Endothelial cell of umbilical vein (primary cell): ENCODE data around the gene SEL1L2. TPM values are rescaled to one million over a fixed set of nuclear protein-coding genes. Genes with fewer than 3 reads are reported as not detected.

Experiments used
- BruUV-seq: library from RNA; stranded (reverse); fragments of 400-500 nt; replicated peaks from 2 replicates; lab custom pipeline; 2021; lab: Mats Ljungman, UMichigan
- CTCF ChIA-PET: fragments of 300-600, 350-600 bp; sonication (Branson Sonifier 250); formaldehyde crosslinking; loops from one replicate; lab custom pipeline; 2021; ENCODE audit warnings: antibody characterized with exemption, inconsistent platforms; lab: Charles Lee
- POLR2A ChIA-PET: fragments of 300-600, 350-600 bp; sonication (Branson Sonifier 250); formaldehyde crosslinking; loops from one replicate; lab custom pipeline; 2021; ENCODE audit warnings: antibody characterized with exemption, inconsistent platforms; lab: Charles Lee
- DNase-seq: peaks from one replicate; pipeline ENCODE4 v3.0.0-alpha.2; 2011; ENCODE audit warnings: low read depth, low spot score
- FAIRE-seq: peaks from 2 replicates; lab custom pipeline; 2011; peaks lifted over from hg19 to GRCh38; lab: Jason Lieb, UNC
- H2AFZ ChIP-seq: 2 replicates; pipeline ENCODE4 v1.6.0; 2012; ENCODE audit warnings: low read depth, low read length, control low read depth, inconsistent platforms
- H3K27ac ChIP-seq: 2 replicates; pipeline ENCODE4 v1.5.1; 2011; ENCODE audit warnings: low read depth, mild to moderate bottlenecking, control low read depth, low read length, moderate library complexity; ENCODE audit not compliant: insufficient read depth
- H3K27me3 ChIP-seq, 2 experiments: 2 replicates each; pipeline versions ENCODE4 v1.6.0 to v1.6.1; 2011; ENCODE audit warnings: low read length in 2 of 2, mixed read lengths in 1 of 2; ENCODE audit not compliant: control insufficient read depth in 2 of 2, insufficient read depth in 2 of 2
- H3K36me3 ChIP-seq, 2 experiments: 2 replicates in 1 of 2; 3 replicates in 1 of 2; pipeline ENCODE4 v1.5.1; 2011; ENCODE audit warnings: low read length in 2 of 2, mild to moderate bottlenecking in 1 of 2, moderate library complexity in 1 of 2; ENCODE audit not compliant: control insufficient read depth in 2 of 2, insufficient read depth in 2 of 2; ENCODE audit errors: extremely low read depth in 1 of 2
- H3K4me1 ChIP-seq: 3 replicates; pipeline ENCODE4 v1.5.1; 2011; ENCODE audit warnings: mild to moderate bottlenecking, low read length; ENCODE audit not compliant: control insufficient read depth, insufficient read depth; ENCODE audit errors: extremely low read depth
- H3K4me2 ChIP-seq: 2 replicates; pipeline ENCODE4 v1.6.1; 2011; ENCODE audit warnings: low read length, control low read depth, mixed read lengths; ENCODE audit not compliant: insufficient read depth
- H3K4me3 ChIP-seq, 3 experiments: fragments of 200-600 bp in 1 of 3; sonication (generic), shearing (Covaris generic) in 1 of 3; replicated peaks in 1 of 3; 2 replicates each; pipeline ENCODE4 v1.5.1; 2011 to 2016; ENCODE audit warnings: control low read depth in 3 of 3, low read length in 3 of 3, mild to moderate bottlenecking in 2 of 3, inconsistent platforms in 1 of 3, low read depth in 1 of 3, moderate library complexity in 1 of 3; ENCODE audit not compliant: insufficient read depth in 1 of 3
- H3K79me2 ChIP-seq: 2 replicates; pipeline ENCODE4 v1.6.0; 2012; ENCODE audit warnings: low read length, inconsistent platforms; ENCODE audit not compliant: control insufficient read depth, insufficient read depth
- H3K9ac ChIP-seq: replicated peaks from 2 replicates; pipeline ENCODE3; 2011; ENCODE audit warnings: low read length, control low read depth; ENCODE audit not compliant: insufficient read depth; ENCODE audit errors: extremely low read depth
- H3K9me1 ChIP-seq: replicated peaks from 3 replicates; pipeline ENCODE4 v1.6.0; 2011; ENCODE audit warnings: mild to moderate bottlenecking, low read length; ENCODE audit not compliant: control insufficient read depth, insufficient read depth; ENCODE audit errors: extremely low read depth
- H3K9me3 ChIP-seq: replicated peaks from 2 replicates; pipeline ENCODE4 v1.5.1; 2012; ENCODE audit warnings: low read length, inconsistent platforms; ENCODE audit not compliant: control insufficient read depth, insufficient read depth
- H4K20me1 ChIP-seq: replicated peaks from 2 replicates; pipeline ENCODE3; 2011; ENCODE audit warnings: mild to moderate bottlenecking, low read length; ENCODE audit not compliant: control insufficient read depth, insufficient read depth; ENCODE audit errors: extremely low read depth
- EZH2 ChIP-seq: IDR thresholded peaks from 2 replicates; pipeline ENCODE4 v1.6.1; 2012; ENCODE audit warnings: borderline replicate concordance, low read depth, mild to moderate bottlenecking, moderate library complexity, low read length, inconsistent platforms; ENCODE audit not compliant: severe bottlenecking
- FOS ChIP-seq: IDR thresholded peaks from 2 replicates; pipeline ENCODE4 v1.6.1; 2011; ENCODE audit warnings: mild to moderate bottlenecking, low read length, moderate library complexity, borderline replicate concordance; ENCODE audit not compliant: insufficient read depth
- GATA2 ChIP-seq: IDR thresholded peaks from 2 replicates; pipeline ENCODE4 v1.7.0; 2011; ENCODE audit warnings: low read depth, mild to moderate bottlenecking, moderate library complexity, mixed read lengths, low read length; ENCODE audit not compliant: insufficient read length, insufficient read depth
- JUN ChIP-seq: IDR thresholded peaks from 2 replicates; pipeline ENCODE4 v1.6.1; 2011; ENCODE audit warnings: borderline replicate concordance, low read depth; ENCODE audit not compliant: insufficient read length, insufficient read depth
- MYC ChIP-seq: IDR thresholded peaks from one replicate; pipeline ENCODE4 v1.6.1; 2011; ENCODE audit warnings: mild to moderate bottlenecking, low read depth, low read length
- POLR2A ChIP-seq: IDR thresholded peaks from 2 replicates; pipeline ENCODE4 v1.6.1; 2012; ENCODE audit warnings: low read depth, mild to moderate bottlenecking, control low read depth, low read length
- POLR2AphosphoS5 ChIP-seq: IDR thresholded peaks from 2 replicates; pipeline ENCODE4 v1.6.1; 2012; ENCODE audit warnings: low read depth, mild to moderate bottlenecking, control low read depth, low read length, moderate library complexity; ENCODE audit not compliant: insufficient read depth
- dilution Hi-C: fragments of 300-500 bp; cut with MboI; formaldehyde crosslinking; loops from one replicate; pipeline ENCODE4 v1.15.0; 2019; ENCODE audit warnings: low sequenced_read_pairs; ENCODE audit not compliant: extremely low pct_ligation_motif_present
- intact Hi-C: fragments of 100-400 bp; cut with micrococcal nuclease; formaldehyde crosslinking; loops from one replicate; pipeline ENCODE4 v1.10.0; 2022
- polyA plus RNA-seq, 4 experiments: library from polyadenylated mRNA; depleted of rRNA in 3 of 4; stranded (reverse) in 3 of 4; unstranded in 1 of 4; fragments of >200 nt; gene quantifications; 2 replicates each; pipeline versions ENCODE4 v1.2.1 to v1.2.3, GENCODE V29; 2011 to 2012; ENCODE audit warnings: missing spikeins in 1 of 4
- total RNA-seq: library from RNA; stranded (reverse); gene quantifications from 2 replicates; pipeline ENCODE4 v1.2.3, GENCODE V29; 2021
- TF ChIP-seq, protein P1 (sequence below): IDR thresholded peaks from 2 replicates; pipeline ENCODE4 v1.6.1; 2011; ENCODE audit not compliant: insufficient read depth, insufficient read length
- TF ChIP-seq, protein P2 (sequence below), 2 donors: IDR thresholded peaks; 1 replicate in 1 of 2; 2 replicates in 1 of 2; pipeline ENCODE4 v1.5.1; 2011; ENCODE audit warnings: low read length in 2 of 2, mild to moderate bottlenecking in 2 of 2, moderate library complexity in 2 of 2, control low read depth in 1 of 2, inconsistent platforms in 1 of 2, low read depth in 1 of 2; ENCODE audit not compliant: insufficient read depth in 1 of 2; ENCODE audit errors: extremely low read depth in 1 of 2

SEL1L2 gene
- total and polyA plus RNA-seq, 2 donors (not counting 3 experiments of a cell fraction or from before 2014, with no cell fraction given) = not detected

DNA sequence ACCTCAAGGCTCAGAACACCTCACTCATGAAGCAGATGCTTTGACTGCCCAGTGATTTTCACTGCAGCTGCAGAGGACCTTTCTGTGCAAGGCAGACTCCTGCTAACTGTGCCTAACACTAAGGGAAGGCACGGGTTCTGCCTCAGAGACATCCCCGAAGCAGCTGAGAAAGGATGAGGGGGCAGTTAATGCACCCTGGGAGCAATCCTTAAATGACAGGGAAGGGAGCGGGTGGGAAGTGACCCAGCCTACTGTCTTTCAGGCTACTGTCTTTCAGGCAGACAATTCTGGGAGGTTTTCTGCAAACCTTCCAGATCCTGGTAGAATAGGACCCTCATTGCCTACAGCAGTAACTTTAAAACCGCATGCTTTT is 150.3 kb downstream of the SEL1L2 start:
- no peak for DNase-seq
- Histone ChIP-seq H3K9me3 (no peaks in the 10 kb centered on the region), H2AFZ (no peak overlapping the region), H3K4me2 (no peak overlapping the region), H3K79me2 (no peaks in the 10 kb centered on the region), H3K4me3 (no peak overlapping the region), H3K9me1 (no peaks in the 10 kb centered on the region), H3K4me1 (no peaks in the 10 kb centered on the region), H3K36me3 (no peaks in the 10 kb centered on the region), H3K27me3 (no peaks in the 10 kb centered on the region), H3K27ac (no peak overlapping the region), H4K20me1 (no peaks in the 10 kb centered on the region), H3K9ac (no peak overlapping the region)
- TF ChIP-seq POLR2AphosphoS5 (no peak), JUN (no peak), POLR2A (no peak), GATA2 (no peak), EZH2 (no peak), FOS (no peak), MYC (no peak)
- TF ChIP-seq, protein P1, sequence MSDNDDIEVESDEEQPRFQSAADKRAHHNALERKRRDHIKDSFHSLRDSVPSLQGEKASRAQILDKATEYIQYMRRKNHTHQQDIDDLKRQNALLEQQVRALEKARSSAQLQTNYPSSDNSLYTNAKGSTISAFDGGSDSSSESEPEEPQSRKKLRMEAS = no peak
- TF ChIP-seq, protein P2, sequence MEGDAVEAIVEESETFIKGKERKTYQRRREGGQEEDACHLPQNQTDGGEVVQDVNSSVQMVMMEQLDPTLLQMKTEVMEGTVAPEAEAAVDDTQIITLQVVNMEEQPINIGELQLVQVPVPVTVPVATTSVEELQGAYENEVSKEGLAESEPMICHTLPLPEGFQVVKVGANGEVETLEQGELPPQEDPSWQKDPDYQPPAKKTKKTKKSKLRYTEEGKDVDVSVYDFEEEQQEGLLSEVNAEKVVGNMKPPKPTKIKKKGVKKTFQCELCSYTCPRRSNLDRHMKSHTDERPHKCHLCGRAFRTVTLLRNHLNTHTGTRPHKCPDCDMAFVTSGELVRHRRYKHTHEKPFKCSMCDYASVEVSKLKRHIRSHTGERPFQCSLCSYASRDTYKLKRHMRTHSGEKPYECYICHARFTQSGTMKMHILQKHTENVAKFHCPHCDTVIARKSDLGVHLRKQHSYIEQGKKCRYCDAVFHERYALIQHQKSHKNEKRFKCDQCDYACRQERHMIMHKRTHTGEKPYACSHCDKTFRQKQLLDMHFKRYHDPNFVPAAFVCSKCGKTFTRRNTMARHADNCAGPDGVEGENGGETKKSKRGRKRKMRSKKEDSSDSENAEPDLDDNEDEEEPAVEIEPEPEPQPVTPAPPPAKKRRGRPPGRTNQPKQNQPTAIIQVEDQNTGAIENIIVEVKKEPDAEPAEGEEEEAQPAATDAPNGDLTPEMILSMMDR (IDR thresholded peaks at IDR 0.05; ENCODE audit: extremely low read depth in 1 of 2, insufficient read depth in 1 of 2, low read depth in 1 of 2, low read length in 2 of 2) = no peak
- dilution Hi-C loops (no loop called here), intact Hi-C loops (no loop called here)
- BruUV-seq = no TSS peak
- ChIA-PET CTCF (no interaction called here), POLR2A (no interaction called here)
- no peak for FAIRE-seq
